ENCODE data around the gene ATG9A.

- TF ChIP-seq CTCF (IDR thresholded peaks at IDR 0.05) (no peak), POLR2A (IDR thresholded peaks at IDR 0.05) (no peak)
Measured at GRCh38 chr2:219209236-219210195, 19.9 kb downstream of the ATG9A start.

Data from uterus (tissue), 2 donors.